H9 (cell line): ENCODE data around the gene CD300E. TPM values are rescaled to one million over a fixed set of nuclear protein-coding genes. Genes with fewer than 3 reads are reported as not detected.
"Not testable (repeated sequence)": the region's sequence is repeated elsewhere in the genome, so short reads cannot be mapped to it uniquely, and the experiment has no call there.

ENCODE experiments used
- DNase-seq: peaks from one replicate; pipeline ENCODE4 v3.0.0-alpha.2; 2017
- H2AFZ ChIP-seq: one replicate; pipeline ENCODE4 v1.6.1; 2013; ENCODE audit warnings: mild to moderate bottlenecking, low read length, control low read depth, moderate library complexity
- H2AK5ac ChIP-seq: 2 replicates; pipeline ENCODE4 v1.6.1; 2013; ENCODE audit warnings: low read length, control low read depth, mixed read lengths; ENCODE audit not compliant: insufficient read length
- H2BK120ac ChIP-seq: one replicate; pipeline ENCODE4 v1.6.1; 2013; ENCODE audit warnings: low read depth, mild to moderate bottlenecking, low read length, control low read depth, inconsistent platforms; ENCODE audit not compliant: poor library complexity, severe bottlenecking
- H2BK12ac ChIP-seq: 2 replicates; pipeline ENCODE4 v1.6.1; 2013; ENCODE audit warnings: low read length, control low read depth, mixed read lengths, low read depth; ENCODE audit not compliant: insufficient read length
- H2BK15ac ChIP-seq: 2 replicates; pipeline ENCODE4 v1.6.1; 2013; ENCODE audit warnings: low read depth, low read length, control low read depth
- H2BK20ac ChIP-seq: one replicate; pipeline ENCODE4 v1.6.1; 2013; ENCODE audit warnings: low read depth, mild to moderate bottlenecking, low read length, control low read depth, inconsistent platforms; ENCODE audit not compliant: poor library complexity, severe bottlenecking
- H2BK5ac ChIP-seq: 2 replicates; pipeline ENCODE4 v1.6.1; 2013; ENCODE audit warnings: low read length, control low read depth, mixed read lengths; ENCODE audit not compliant: insufficient read length
- H3K14ac ChIP-seq: 2 replicates; pipeline ENCODE4 v1.6.1; 2013; ENCODE audit warnings: low read length, control low read depth; ENCODE audit not compliant: insufficient read depth
- H3K18ac ChIP-seq: 2 replicates; pipeline ENCODE4 v1.6.1; 2013; ENCODE audit warnings: low read depth, mild to moderate bottlenecking, mixed read lengths, low read length, control low read depth; ENCODE audit not compliant: insufficient read length
- H3K23ac ChIP-seq: 2 replicates; pipeline ENCODE4 v1.6.1; 2013; ENCODE audit warnings: low read length, control low read depth, mixed read lengths, low read depth; ENCODE audit not compliant: insufficient read length
- H3K23me2 ChIP-seq: 2 replicates; pipeline ENCODE4 v1.6.1; 2013; ENCODE audit warnings: low read depth, mild to moderate bottlenecking, mixed read lengths, low read length, control low read depth; ENCODE audit not compliant: insufficient read length, poor library complexity, severe bottlenecking
- H3K27ac ChIP-seq: 2 replicates; pipeline ENCODE4 v1.5.1; 2013; ENCODE audit warnings: low read length, control low read depth, mixed read lengths, low read depth; ENCODE audit not compliant: insufficient read length
- H3K27me3 ChIP-seq: 2 replicates; pipeline ENCODE4 v1.6.1; 2013; ENCODE audit warnings: low read length, control low read depth, inconsistent platforms; ENCODE audit not compliant: insufficient read depth
- H3K4ac ChIP-seq: 2 replicates; pipeline ENCODE4 v1.6.1; 2013; ENCODE audit warnings: low read depth, mild to moderate bottlenecking, control low read depth, inconsistent platforms, low read length, moderate library complexity
- H3K4me1 ChIP-seq: 2 replicates; pipeline ENCODE4 v1.6.1; 2013; ENCODE audit warnings: low read length, control low read depth, inconsistent platforms; ENCODE audit not compliant: insufficient read depth
- H3K4me2 ChIP-seq: 2 replicates; pipeline ENCODE4 v1.6.1; 2013; ENCODE audit warnings: low read length, control low read depth, mixed read lengths; ENCODE audit not compliant: insufficient read length, insufficient read depth
- H3K56ac ChIP-seq: 2 replicates; pipeline ENCODE4 v1.6.1; 2013; ENCODE audit warnings: low read depth, mild to moderate bottlenecking, mixed read lengths, low read length, control low read depth; ENCODE audit not compliant: insufficient read length
- H3K79me1 ChIP-seq: 2 replicates; pipeline ENCODE4 v1.6.1; 2013; ENCODE audit warnings: low read depth, mild to moderate bottlenecking, moderate library complexity, low read length, control low read depth, inconsistent platforms; ENCODE audit not compliant: insufficient read depth, poor library complexity, severe bottlenecking
- H3K79me2 ChIP-seq: 2 replicates; pipeline ENCODE4 v1.6.1; 2013; ENCODE audit warnings: low read length, control low read depth, inconsistent platforms; ENCODE audit not compliant: insufficient read depth
- H3K9ac ChIP-seq: 2 replicates; pipeline ENCODE4 v1.6.1; 2013; ENCODE audit warnings: low read length, control low read depth, mixed read lengths; ENCODE audit not compliant: insufficient read length; ENCODE audit errors: extremely low read depth
- H3K9me3 ChIP-seq: one replicate; pipeline ENCODE4 v1.6.1; 2013; ENCODE audit warnings: low read depth, low read length, inconsistent platforms; ENCODE audit not compliant: control insufficient read depth
- H3T11ph ChIP-seq: one replicate; pipeline ENCODE4 v1.6.1; 2013; ENCODE audit warnings: mild to moderate bottlenecking, low read length, control low read depth, inconsistent platforms
- H4K20me1 ChIP-seq: one replicate; pipeline ENCODE4 v1.6.1; 2013; ENCODE audit not compliant: control insufficient read depth, insufficient read length, insufficient read depth
- H4K5ac ChIP-seq: 2 replicates; pipeline ENCODE4 v1.6.1; 2013; ENCODE audit warnings: low read depth, mild to moderate bottlenecking, mixed read lengths, low read length, control low read depth; ENCODE audit not compliant: insufficient read length
- H4K8ac ChIP-seq: replicated peaks from 2 replicates; pipeline ENCODE4 v1.6.1; 2013; ENCODE audit warnings: low read length, control low read depth, mixed read lengths, low read depth; ENCODE audit not compliant: insufficient read length
- H4K91ac ChIP-seq: 2 replicates; pipeline ENCODE4 v1.6.1; 2013; ENCODE audit warnings: low read depth, mild to moderate bottlenecking, moderate library complexity, mixed read lengths, low read length, control low read depth; ENCODE audit not compliant: insufficient read length
- H3K27ac Mint-ChIP-seq, 3 experiments: 2 replicates in 2 of 3; 3 replicates in 1 of 3; pipeline ENCODE4 v1.8.0; 2020 to 2021; ENCODE audit warnings: mixed read lengths in 3 of 3, mild to moderate bottlenecking in 1 of 3, moderate library complexity in 1 of 3
- H3K27me3 Mint-ChIP-seq: 2 replicates; pipeline ENCODE4 v1.8.0; 2021; ENCODE audit warnings: low read depth, mild to moderate bottlenecking, moderate library complexity, mixed read lengths
- H3K36me3 Mint-ChIP-seq, 3 experiments: 2 replicates in 2 of 3; 3 replicates in 1 of 3; pipeline ENCODE4 v1.8.0; 2020 to 2021; ENCODE audit warnings: low read depth in 3 of 3, mixed read lengths in 3 of 3; ENCODE audit not compliant: insufficient read depth in 1 of 3
- H3K4me1 Mint-ChIP-seq, 2 experiments: 2 replicates each; pipeline ENCODE4 v1.8.0; 2020; ENCODE audit warnings: mixed read lengths in 2 of 2
- H3K4me3 Mint-ChIP-seq, 2 experiments: 2 replicates in 1 of 2; 3 replicates in 1 of 2; pipeline ENCODE4 v1.8.0; 2020 to 2021; ENCODE audit warnings: mild to moderate bottlenecking in 2 of 2, mixed read lengths in 2 of 2, moderate library complexity in 1 of 2
- H3K9me3 Mint-ChIP-seq, 2 experiments: 2 replicates in 1 of 2; 3 replicates in 1 of 2; pipeline ENCODE4 v1.8.0; 2020; ENCODE audit warnings: mild to moderate bottlenecking in 2 of 2, mixed read lengths in 2 of 2, moderate library complexity in 1 of 2
- WGBS: extraction: QIAGEN DNeasy Blood & Tissue Kit; methylation state at CpG from one replicate; pipeline ENCODE4 v1.1.7; 2013; ENCODE audit warnings: missing lambda C conversion rate, low lambda C conversion rate, mixed read lengths; ENCODE audit not compliant: insufficient read length; ENCODE audit errors: extremely low coverage; 5-methylcytosine and 5-hydroxymethylcytosine counted together
- total RNA-seq: library from RNA; stranded (reverse); gene quantifications from 2 replicates; pipeline ENCODE4 v1.2.1, GENCODE V29; 2021
- TF ChIP-seq, protein P1 (sequence below): fragments of 200-600 bp; sonication (generic); conservative IDR thresholded peaks from 3 replicates; pipeline ENCODE4 v1.8.0; 2021; ENCODE audit warnings: antibody characterized with exemption, mild to moderate bottlenecking

Gene CD300E
- total RNA-seq, 1 experiment from 2014 or later, result not detected

DNA sequence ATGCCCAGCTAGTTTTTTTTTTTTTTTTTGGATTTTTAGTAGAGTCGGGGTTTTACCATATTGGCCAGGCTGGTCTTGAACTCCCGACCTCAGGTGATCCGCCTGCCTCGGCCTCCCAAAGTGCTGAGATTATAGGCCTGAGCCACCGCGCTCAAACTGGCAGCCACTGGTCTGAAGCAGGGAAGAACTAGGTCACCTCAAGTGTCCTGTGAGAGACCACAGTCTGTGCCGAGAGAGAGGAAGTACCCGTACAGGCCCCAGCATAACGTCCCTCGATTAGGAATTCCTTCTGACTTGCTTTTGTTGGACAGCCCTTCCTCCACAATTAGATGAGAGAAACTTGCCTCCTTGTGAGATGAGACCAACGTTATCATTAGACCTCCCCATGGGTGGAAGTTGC is 13.7 kb upstream of the CD300E start:
- no peak overlapping the region for H3K27ac ChIP-seq
- no peaks in the 10 kb centered on the region for H3K79me1 ChIP-seq
- H2BK20ac ChIP-seq, result no peak overlapping the region
- DNase-seq, result no peak
- H3T11ph ChIP-seq, result no peak overlapping the region
- no peak overlapping the region for H2AK5ac ChIP-seq
- no peaks in the 10 kb centered on the region for H3K9me3 ChIP-seq
- H2BK12ac ChIP-seq, result no peak overlapping the region
- no peaks in the 10 kb centered on the region for H3K27me3 ChIP-seq
- no peaks in the 10 kb centered on the region; a peak in 1 of 7 replicates for H3K36me3 Mint-ChIP-seq
- no peak overlapping the region for H3K4ac ChIP-seq
- H4K8ac ChIP-seq, result no peak overlapping the region
- H4K91ac ChIP-seq, result no peak overlapping the region
- H3K18ac ChIP-seq, result no peak overlapping the region
- no peak overlapping the region for H2AFZ ChIP-seq
- H2BK120ac ChIP-seq, result no peak overlapping the region
- peaks cover 8% of the 10 kb centered on the region; the same call in 1 of the 2 replicates for H3K4me1 ChIP-seq
- H3K9me3 Mint-ChIP-seq, result no peaks in the 10 kb centered on the region
- H3K27me3 Mint-ChIP-seq, result peaks cover 11% of the 10 kb centered on the region
- TF ChIP-seq, protein P1, sequence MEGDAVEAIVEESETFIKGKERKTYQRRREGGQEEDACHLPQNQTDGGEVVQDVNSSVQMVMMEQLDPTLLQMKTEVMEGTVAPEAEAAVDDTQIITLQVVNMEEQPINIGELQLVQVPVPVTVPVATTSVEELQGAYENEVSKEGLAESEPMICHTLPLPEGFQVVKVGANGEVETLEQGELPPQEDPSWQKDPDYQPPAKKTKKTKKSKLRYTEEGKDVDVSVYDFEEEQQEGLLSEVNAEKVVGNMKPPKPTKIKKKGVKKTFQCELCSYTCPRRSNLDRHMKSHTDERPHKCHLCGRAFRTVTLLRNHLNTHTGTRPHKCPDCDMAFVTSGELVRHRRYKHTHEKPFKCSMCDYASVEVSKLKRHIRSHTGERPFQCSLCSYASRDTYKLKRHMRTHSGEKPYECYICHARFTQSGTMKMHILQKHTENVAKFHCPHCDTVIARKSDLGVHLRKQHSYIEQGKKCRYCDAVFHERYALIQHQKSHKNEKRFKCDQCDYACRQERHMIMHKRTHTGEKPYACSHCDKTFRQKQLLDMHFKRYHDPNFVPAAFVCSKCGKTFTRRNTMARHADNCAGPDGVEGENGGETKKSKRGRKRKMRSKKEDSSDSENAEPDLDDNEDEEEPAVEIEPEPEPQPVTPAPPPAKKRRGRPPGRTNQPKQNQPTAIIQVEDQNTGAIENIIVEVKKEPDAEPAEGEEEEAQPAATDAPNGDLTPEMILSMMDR, result no peak
- H3K9ac ChIP-seq, result no peak overlapping the region
- H3K79me2 ChIP-seq, result no peaks in the 10 kb centered on the region
- H3K14ac ChIP-seq, result no peak overlapping the region
- WGBS, result no CpG with 5 or more reads among the region's 11 CpGs
- H4K5ac ChIP-seq, result no peak overlapping the region
- no peak overlapping the region for H2BK15ac ChIP-seq
- no peak overlapping the region for H3K56ac ChIP-seq
- H3K4me1 Mint-ChIP-seq, result peaks cover 43 to 62% of the 10 kb centered on the region in 2 experiments
- H3K27ac Mint-ChIP-seq, result no peak overlapping the region
- H3K4me2 ChIP-seq, result no peak overlapping the region
- no peak overlapping the region for H3K23ac ChIP-seq
- H4K20me1 ChIP-seq, result no peaks in the 10 kb centered on the region
- no peaks in the 10 kb centered on the region for H3K23me2 ChIP-seq
- H3K4me3 Mint-ChIP-seq, result no peak overlapping the region
- H2BK5ac ChIP-seq, result no peak overlapping the region

DNA sequence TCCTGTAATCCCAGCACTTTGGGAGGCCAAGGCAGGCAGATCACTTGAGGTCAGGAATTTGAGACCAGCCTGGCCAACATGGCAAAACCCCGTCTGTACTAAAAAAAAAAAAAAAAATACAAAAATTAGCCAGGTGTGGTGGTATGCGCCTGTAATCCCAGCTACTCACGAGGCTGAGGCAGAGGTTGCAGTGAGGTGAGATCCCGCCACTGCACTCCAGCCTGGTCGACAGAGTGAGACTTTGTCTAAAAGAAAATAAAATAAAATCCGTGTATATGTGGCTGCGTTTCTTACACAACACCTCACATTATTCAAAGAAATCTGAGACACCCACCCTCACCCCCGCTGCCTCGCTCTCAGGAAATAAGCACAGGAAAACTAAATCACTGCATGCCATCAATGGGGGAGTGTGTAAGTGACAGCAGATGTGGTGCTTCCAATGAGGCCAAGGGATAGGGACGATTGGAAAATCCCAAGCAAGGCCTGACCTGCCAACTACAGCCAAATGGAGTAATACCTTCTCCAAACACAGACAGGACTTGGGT is 13.1 kb upstream of the CD300E start:
- not testable (repeated sequence) for H2BK120ac ChIP-seq, H3T11ph ChIP-seq, H3K4me3 Mint-ChIP-seq, H4K20me1 ChIP-seq, H3K27ac Mint-ChIP-seq, H3K56ac ChIP-seq, H3K4me2 ChIP-seq, H2BK20ac ChIP-seq, H3K4ac ChIP-seq, H2BK12ac ChIP-seq, H3K9me3 ChIP-seq, H3K23ac ChIP-seq, H3K27ac ChIP-seq, H3K9ac ChIP-seq, H2AFZ ChIP-seq, H4K5ac ChIP-seq, H3K9me3 Mint-ChIP-seq, H3K23me2 ChIP-seq, H4K8ac ChIP-seq, H2BK15ac ChIP-seq, H3K27me3 ChIP-seq, H3K79me1 ChIP-seq, H3K14ac ChIP-seq, H3K36me3 Mint-ChIP-seq, H2BK5ac ChIP-seq, H3K79me2 ChIP-seq, H3K18ac ChIP-seq, H2AK5ac ChIP-seq, DNase-seq, H4K91ac ChIP-seq
- peaks cover 10% of the 10 kb centered on the region; the same call in 1 of the 2 replicates for H3K4me1 ChIP-seq
- no CpG with 5 or more reads among the region's 10 CpGs for WGBS
- peaks cover 45 to 62% of the 10 kb centered on the region in 2 experiments for H3K4me1 Mint-ChIP-seq
- peaks cover 11% of the 10 kb centered on the region for H3K27me3 Mint-ChIP-seq
